Astrocyte (in vitro differentiated cells and primary cell): ENCODE results near the gene DCST1. TPM values are rescaled to one million over a fixed set of nuclear protein-coding genes. Genes with fewer than 3 reads are reported as not detected.

Source experiments
- DNase-seq: peaks from one replicate; pipeline ENCODE4 v3.0.0-alpha.2; 2010; ENCODE audit warnings: low read depth
- FAIRE-seq: peaks from 2 replicates; lab custom pipeline; 2011; peaks lifted over from hg19 to GRCh38; lab: Jason Lieb, UNC
- H2AFZ ChIP-seq: 2 replicates; pipeline ENCODE4 v1.6.0; 2012; ENCODE audit warnings: low read depth, low read length, inconsistent platforms
- H3K27ac ChIP-seq: 2 replicates; pipeline ENCODE4 v1.5.1; 2011; ENCODE audit warnings: low read depth, low read length, inconsistent platforms
- H3K27me3 ChIP-seq: 2 replicates; pipeline ENCODE4 v1.6.0; 2011; ENCODE audit warnings: low read length, inconsistent platforms; ENCODE audit not compliant: insufficient read depth
- H3K36me3 ChIP-seq: 2 replicates; pipeline ENCODE4 v1.5.1; 2011; ENCODE audit warnings: low read length, inconsistent platforms; ENCODE audit not compliant: insufficient read depth
- H3K4me1 ChIP-seq: 2 replicates; pipeline ENCODE4 v1.5.1; 2011; ENCODE audit warnings: low read length, inconsistent platforms; ENCODE audit not compliant: insufficient read depth
- H3K4me2 ChIP-seq: 2 replicates; pipeline ENCODE4 v1.6.0; 2012; ENCODE audit warnings: low read length, inconsistent platforms
- H3K4me3 ChIP-seq: 2 replicates; pipeline ENCODE4 v1.5.1; 2011; ENCODE audit warnings: low read depth, mild to moderate bottlenecking, low read length, inconsistent platforms; ENCODE audit not compliant: insufficient read depth
- H3K79me2 ChIP-seq: 2 replicates; pipeline ENCODE4 v1.6.0; 2012; ENCODE audit warnings: mild to moderate bottlenecking, low read length, inconsistent platforms; ENCODE audit not compliant: insufficient read depth
- H3K9ac ChIP-seq: 2 replicates; pipeline ENCODE4 v1.6.0; 2012; ENCODE audit warnings: mild to moderate bottlenecking, low read length, inconsistent platforms
- H3K9me3 ChIP-seq: 2 replicates; pipeline ENCODE4 v1.5.1; 2012; ENCODE audit warnings: low read depth, mild to moderate bottlenecking, low read length, inconsistent platforms; ENCODE audit not compliant: insufficient read depth
- H4K20me1 ChIP-seq: 2 replicates; pipeline ENCODE4 v1.6.0; 2012; ENCODE audit warnings: low read length, inconsistent platforms; ENCODE audit not compliant: insufficient read depth
- H3K27ac Mint-ChIP-seq: one replicate; pipeline ENCODE4 v1.8.0; 2021; ENCODE audit warnings: mild to moderate bottlenecking, mixed read lengths; ENCODE audit not compliant: unreplicated experiment
- H3K27me3 Mint-ChIP-seq: one replicate; pipeline ENCODE4 v1.8.0; 2021; ENCODE audit warnings: low read depth, mixed read lengths; ENCODE audit not compliant: unreplicated experiment
- H3K36me3 Mint-ChIP-seq: one replicate; pipeline ENCODE4 v1.8.0; 2021; ENCODE audit warnings: low read depth, mixed read lengths; ENCODE audit not compliant: unreplicated experiment
- H3K4me1 Mint-ChIP-seq: one replicate; pipeline ENCODE4 v1.8.0; 2021; ENCODE audit warnings: low read depth, mixed read lengths; ENCODE audit not compliant: unreplicated experiment
- H3K4me3 Mint-ChIP-seq: one replicate; pipeline ENCODE4 v1.8.0; 2021; ENCODE audit warnings: mild to moderate bottlenecking, moderate library complexity, mixed read lengths; ENCODE audit not compliant: unreplicated experiment
- H3K9me3 Mint-ChIP-seq: one replicate; pipeline ENCODE4 v1.8.0; 2021; ENCODE audit warnings: mild to moderate bottlenecking, mixed read lengths; ENCODE audit not compliant: unreplicated experiment
- EZH2 ChIP-seq: IDR thresholded peaks from 2 replicates; pipeline ENCODE4 v1.6.1; 2012; ENCODE audit warnings: mild to moderate bottlenecking, low read length, inconsistent platforms; ENCODE audit not compliant: insufficient read depth
- total RNA-seq: library from RNA; stranded (reverse); gene quantifications from 2 replicates; pipeline ENCODE4 v1.2.1, GENCODE V29; 2021
- TF ChIP-seq, protein P1 (sequence below): IDR thresholded peaks from 2 replicates; pipeline ENCODE4 v1.5.1; 2011; ENCODE audit warnings: low read depth, mild to moderate bottlenecking, inconsistent platforms, low read length, moderate library complexity; ENCODE audit not compliant: insufficient read depth

DCST1 gene
- total RNA-seq, 1 donor from 2014 or later, result not detected

DNA sequence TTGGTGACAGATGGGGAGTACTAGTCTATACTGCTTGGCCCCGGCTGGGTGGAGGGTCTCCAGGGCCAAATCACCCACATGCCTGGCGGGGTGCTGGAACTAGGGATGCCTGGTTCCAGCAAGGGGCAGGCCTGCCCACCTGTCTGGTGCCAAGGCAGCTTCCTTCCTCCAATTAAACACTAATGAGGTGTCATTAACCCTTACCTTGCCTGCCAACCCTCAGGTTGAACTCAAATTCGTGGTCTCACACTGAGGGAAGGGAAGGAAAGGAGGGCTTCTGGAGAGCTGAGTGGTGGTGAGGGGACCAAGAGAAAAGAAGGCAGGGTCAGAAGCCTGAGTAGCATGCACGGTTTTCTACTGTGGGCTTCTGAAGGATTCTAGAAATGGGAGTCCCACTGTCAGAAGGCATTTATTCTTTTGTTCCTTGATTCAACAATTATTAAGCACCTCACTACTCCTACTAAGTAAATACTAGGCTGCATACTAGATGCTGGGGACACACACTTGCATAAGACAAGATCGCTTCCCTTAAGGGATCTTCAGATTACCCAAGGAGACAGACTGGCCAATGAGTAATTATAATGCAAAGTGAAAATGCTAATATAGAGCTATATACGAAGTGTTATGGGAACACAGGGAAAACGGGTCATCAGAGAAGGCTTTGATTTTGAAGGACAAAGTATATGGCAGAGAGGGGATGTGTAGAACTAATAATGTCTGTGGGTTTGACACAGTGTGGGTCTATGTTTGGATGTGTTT is 39.1 kb downstream of the DCST1 start:
- peaks cover 10% of the 10 kb centered on the region for H3K4me1 Mint-ChIP-seq
- no peak for FAIRE-seq

DNA sequence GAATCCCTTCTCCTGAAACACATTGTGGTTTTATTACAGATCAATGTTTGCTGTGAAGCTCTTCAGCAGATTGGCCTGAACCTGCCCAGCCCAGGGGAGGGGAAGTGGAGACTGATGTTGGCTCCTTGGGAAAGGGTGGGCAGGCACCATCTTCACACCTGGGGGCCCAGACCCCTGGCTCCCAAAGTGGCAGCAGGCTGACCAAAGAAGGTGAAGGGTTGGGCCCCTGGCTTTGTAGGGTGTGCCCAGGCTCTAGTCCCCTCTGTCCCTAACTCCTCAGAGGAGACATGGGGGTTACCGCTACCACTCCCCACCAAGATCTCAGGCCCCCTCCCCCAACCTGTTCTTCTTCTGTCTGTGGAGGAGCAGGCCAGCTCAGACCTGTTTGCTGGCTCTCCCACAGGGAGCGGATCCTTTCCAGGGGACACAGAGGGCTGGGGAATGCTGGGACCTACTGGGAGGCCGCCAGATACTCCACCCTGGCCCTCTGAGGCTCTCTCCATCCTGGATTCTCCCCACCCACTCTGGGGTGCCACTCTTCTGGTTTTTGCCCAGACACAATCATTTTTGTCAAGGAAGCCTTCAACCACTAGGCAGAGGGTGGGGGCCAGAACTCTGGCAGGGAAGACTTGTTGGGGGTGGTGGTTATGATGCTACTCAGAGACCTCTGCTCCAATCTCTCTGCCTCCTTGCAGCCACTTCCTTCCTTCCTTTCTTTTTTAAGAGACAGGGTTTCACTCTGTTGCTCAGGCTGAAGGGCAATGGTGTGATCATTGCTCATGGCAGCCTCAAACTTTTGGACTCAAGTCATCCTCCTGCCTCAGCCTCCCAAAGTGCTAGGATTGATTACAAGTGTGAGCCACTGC is 40.0 kb downstream of the DCST1 start:
- H3K4me1 Mint-ChIP-seq, result peaks cover 7% of the 10 kb centered on the region
- no peak overlapping the region for H3K27ac Mint-ChIP-seq
- Histone ChIP-seq H3K27ac (no peak overlapping the region), H3K9ac (no peak overlapping the region), H2AFZ (no peak overlapping the region), H3K4me3 (no peak overlapping the region), H4K20me1 (peaks cover 12% of the 10 kb centered on the region), H3K9me3 (no peaks in the 10 kb centered on the region), H3K4me1 (peaks cover 12% of the 10 kb centered on the region), H3K36me3 (peaks cover 3% of the 10 kb centered on the region), H3K27me3 (peaks cover 20% of the 10 kb centered on the region), H3K4me2 (no peak overlapping the region), H3K79me2 (no peaks in the 10 kb centered on the region)
- TF ChIP-seq EZH2, result no peak
- TF ChIP-seq, protein P1, sequence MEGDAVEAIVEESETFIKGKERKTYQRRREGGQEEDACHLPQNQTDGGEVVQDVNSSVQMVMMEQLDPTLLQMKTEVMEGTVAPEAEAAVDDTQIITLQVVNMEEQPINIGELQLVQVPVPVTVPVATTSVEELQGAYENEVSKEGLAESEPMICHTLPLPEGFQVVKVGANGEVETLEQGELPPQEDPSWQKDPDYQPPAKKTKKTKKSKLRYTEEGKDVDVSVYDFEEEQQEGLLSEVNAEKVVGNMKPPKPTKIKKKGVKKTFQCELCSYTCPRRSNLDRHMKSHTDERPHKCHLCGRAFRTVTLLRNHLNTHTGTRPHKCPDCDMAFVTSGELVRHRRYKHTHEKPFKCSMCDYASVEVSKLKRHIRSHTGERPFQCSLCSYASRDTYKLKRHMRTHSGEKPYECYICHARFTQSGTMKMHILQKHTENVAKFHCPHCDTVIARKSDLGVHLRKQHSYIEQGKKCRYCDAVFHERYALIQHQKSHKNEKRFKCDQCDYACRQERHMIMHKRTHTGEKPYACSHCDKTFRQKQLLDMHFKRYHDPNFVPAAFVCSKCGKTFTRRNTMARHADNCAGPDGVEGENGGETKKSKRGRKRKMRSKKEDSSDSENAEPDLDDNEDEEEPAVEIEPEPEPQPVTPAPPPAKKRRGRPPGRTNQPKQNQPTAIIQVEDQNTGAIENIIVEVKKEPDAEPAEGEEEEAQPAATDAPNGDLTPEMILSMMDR, result no peak
- no peaks in the 10 kb centered on the region for H3K9me3 Mint-ChIP-seq
- no peak overlapping the region for H3K4me3 Mint-ChIP-seq
- H3K36me3 Mint-ChIP-seq, result peaks cover 2% of the 10 kb centered on the region
- DNase-seq (no peak), FAIRE-seq (no peak)
- H3K27me3 Mint-ChIP-seq, result peaks cover 30% of the 10 kb centered on the region

More for the DNA sequence above, 39.1 kb downstream of the DCST1 start:
- H3K27me3 Mint-ChIP-seq, result peaks cover 30% of the 10 kb centered on the region
- TF ChIP-seq, protein P1, result no peak
- TF ChIP-seq EZH2, result no peak
- H4K20me1 ChIP-seq, result peaks cover 14% of the 10 kb centered on the region
- no peak overlapping the region for H3K27ac ChIP-seq
- H3K4me3 Mint-ChIP-seq, result no peak overlapping the region
- H2AFZ ChIP-seq, result no peak overlapping the region
- no peak overlapping the region for H3K9ac ChIP-seq
- H3K27me3 ChIP-seq, result peaks cover 20% of the 10 kb centered on the region
- peaks cover 2% of the 10 kb centered on the region for H3K36me3 Mint-ChIP-seq
- DNase-seq, result no peak
- peaks cover 7% of the 10 kb centered on the region for H3K4me1 ChIP-seq
- no peaks in the 10 kb centered on the region for H3K9me3 Mint-ChIP-seq
- H3K9me3 ChIP-seq, result no peaks in the 10 kb centered on the region
- H3K4me2 ChIP-seq, result no peak overlapping the region
- H3K79me2 ChIP-seq, result no peaks in the 10 kb centered on the region
- no peak overlapping the region for H3K27ac Mint-ChIP-seq
- no peak overlapping the region for H3K4me3 ChIP-seq
- H3K36me3 ChIP-seq, result peaks cover 4% of the 10 kb centered on the region
